Lower leg skin (tissue), 3 donors: Measurements from ENCODE around the gene RASEF.

Experiments used
- CTCF ChIP-seq, 3 donors: fragments of 450-650 bp; IDR thresholded peaks; one replicate each; pipeline ENCODE4 v1.5.1; 2016; ENCODE audit warnings: antibody characterized with exemption in 3 of 3, mild to moderate bottlenecking in 3 of 3, moderate library complexity in 2 of 3
- POLR2A ChIP-seq, 2 donors: fragments of 450-650 bp; IDR thresholded peaks; one replicate each; pipeline ENCODE4 v1.6.1; 2016 to 2017; ENCODE audit warnings: antibody characterized with exemption in 2 of 2, mild to moderate bottlenecking in 1 of 2, moderate library complexity in 1 of 2

GRCh38 chr9:83011611-83012010, 51.3 kb downstream of the RASEF start:
- TF ChIP-seq POLR2A (IDR thresholded peaks at IDR 0.05) (no peak), CTCF (IDR thresholded peaks at IDR 0.05) (no peak)
